ENCODE results near the gene CERS6.

CERS6 gene

GRCh38 chr2:168430431-168430830, 25.6 kb upstream of the CERS6 start:
- no peaks in the 10 kb centered on the region for H3K9me3 ChIP-seq (ENCODE audit: control insufficient read depth, low read depth, low read length)
- no peak overlapping the region for H3K4me3 ChIP-seq (ENCODE audit: low read length)
- H3K4me1 ChIP-seq (ENCODE audit: control insufficient read depth, low read depth, low read length), result peaks cover 10% of the 10 kb centered on the region

GRCh38 chr2:168431301-168432024, 24.6 kb upstream of the CERS6 start:
- no peak overlapping the region for H3K4me3 ChIP-seq (ENCODE audit: low read length)
- H3K36me3 ChIP-seq (ENCODE audit: control insufficient read depth, low read depth, low read length), result no peaks in the 10 kb centered on the region
- no peaks in the 10 kb centered on the region for H3K9me3 ChIP-seq (ENCODE audit: control insufficient read depth, low read depth, low read length)
- peaks cover 10% of the 10 kb centered on the region for H3K4me1 ChIP-seq (ENCODE audit: control insufficient read depth, low read depth, low read length)
- no peaks in the 10 kb centered on the region for H3K27me3 ChIP-seq (ENCODE audit: control insufficient read depth, insufficient read depth, low read length)
- H3K27ac ChIP-seq (ENCODE audit: low read length), result no peak overlapping the region
- H3K9ac ChIP-seq (ENCODE audit: low read length), result no peak overlapping the region

More at GRCh38 chr2:168430431-168430830, 25.6 kb upstream of the CERS6 start:
- Histone ChIP-seq H3K9ac (ENCODE audit: low read length) (no peak overlapping the region), H3K27ac (ENCODE audit: low read length) (no peak overlapping the region), H3K27me3 (ENCODE audit: control insufficient read depth, insufficient read depth, low read length) (no peaks in the 10 kb centered on the region), H3K36me3 (ENCODE audit: control insufficient read depth, low read depth, low read length) (no peaks in the 10 kb centered on the region)

- no peaks in the 10 kb centered on the region for H3K27me3 ChIP-seq (ENCODE audit: control insufficient read depth, insufficient read depth, low read length)
- H3K4me3 ChIP-seq (ENCODE audit: low read length), result no peak overlapping the region
- H3K36me3 ChIP-seq (ENCODE audit: control insufficient read depth, low read depth, low read length), result no peaks in the 10 kb centered on the region
- no peaks in the 10 kb centered on the region for H3K9me3 ChIP-seq (ENCODE audit: control insufficient read depth, low read depth, low read length)
- peaks cover 10% of the 10 kb centered on the region for H3K4me1 ChIP-seq (ENCODE audit: control insufficient read depth, low read depth, low read length)
- no peak overlapping the region for H3K27ac ChIP-seq (ENCODE audit: low read length)
- no peak overlapping the region for H3K9ac ChIP-seq (ENCODE audit: low read length)
These were observed 24.0 kb upstream of the CERS6 start for GRCh38 chr2:168432100-168432499.

GRCh38 chr2:168432565-168433186, 23.4 kb upstream of the CERS6 start:
- Histone ChIP-seq H3K36me3 (ENCODE audit: control insufficient read depth, low read depth, low read length) (no peaks in the 10 kb centered on the region), H3K27me3 (ENCODE audit: control insufficient read depth, insufficient read depth, low read length) (no peaks in the 10 kb centered on the region), H3K27ac (ENCODE audit: low read length) (no peak overlapping the region), H3K9me3 (ENCODE audit: control insufficient read depth, low read depth, low read length) (no peaks in the 10 kb centered on the region), H3K9ac (ENCODE audit: low read length) (no peak overlapping the region), H3K4me1 (ENCODE audit: control insufficient read depth, low read depth, low read length) (peaks cover 10% of the 10 kb centered on the region), H3K4me3 (ENCODE audit: low read length) (no peak overlapping the region)

- Histone ChIP-seq H3K4me1 (ENCODE audit: control insufficient read depth, low read depth, low read length) (peaks cover 10% of the 10 kb centered on the region), H3K27ac (ENCODE audit: low read length) (no peak overlapping the region), H3K27me3 (ENCODE audit: control insufficient read depth, insufficient read depth, low read length) (no peaks in the 10 kb centered on the region), H3K9ac (ENCODE audit: low read length) (no peak overlapping the region), H3K4me3 (ENCODE audit: low read length) (no peak overlapping the region), H3K36me3 (ENCODE audit: control insufficient read depth, low read depth, low read length) (no peaks in the 10 kb centered on the region), H3K9me3 (ENCODE audit: control insufficient read depth, low read depth, low read length) (no peaks in the 10 kb centered on the region)
These were observed 22.5 kb upstream of the CERS6 start for GRCh38 chr2:168433527-168433926.

- Histone ChIP-seq H3K9ac (ENCODE audit: low read length) (no peak overlapping the region), H3K4me1 (ENCODE audit: control insufficient read depth, low read depth, low read length) (peaks cover 10% of the 10 kb centered on the region), H3K4me3 (ENCODE audit: low read length) (no peak overlapping the region), H3K27me3 (ENCODE audit: control insufficient read depth, insufficient read depth, low read length) (no peaks in the 10 kb centered on the region), H3K9me3 (ENCODE audit: control insufficient read depth, low read depth, low read length) (no peaks in the 10 kb centered on the region), H3K36me3 (ENCODE audit: control insufficient read depth, low read depth, low read length) (no peaks in the 10 kb centered on the region), H3K27ac (ENCODE audit: low read length) (no peak overlapping the region)
These were observed 21.9 kb upstream of the CERS6 start for GRCh38 chr2:168434146-168434545.

- H3K27me3 ChIP-seq (ENCODE audit: control insufficient read depth, insufficient read depth, low read length), result no peaks in the 10 kb centered on the region
- H3K4me1 ChIP-seq (ENCODE audit: control insufficient read depth, low read depth, low read length), result peaks cover 2% of the 10 kb centered on the region
- H3K27ac ChIP-seq (ENCODE audit: low read length), result no peak overlapping the region
- H3K4me3 ChIP-seq (ENCODE audit: low read length), result no peak overlapping the region
- no peaks in the 10 kb centered on the region for H3K36me3 ChIP-seq (ENCODE audit: control insufficient read depth, low read depth, low read length)
- no peak overlapping the region for H3K9ac ChIP-seq (ENCODE audit: low read length)
- no peaks in the 10 kb centered on the region for H3K9me3 ChIP-seq (ENCODE audit: control insufficient read depth, low read depth, low read length)
These were observed 19.2 kb upstream of the CERS6 start for GRCh38 chr2:168436840-168437239.

GRCh38 chr2:168438553-168438952, 17.5 kb upstream of the CERS6 start:
- no peak overlapping the region for H3K4me3 ChIP-seq (ENCODE audit: low read length)
- H3K4me1 ChIP-seq (ENCODE audit: control insufficient read depth, low read depth, low read length), result no peaks in the 10 kb centered on the region
- no peak overlapping the region for H3K27ac ChIP-seq (ENCODE audit: low read length)
- no peaks in the 10 kb centered on the region for H3K36me3 ChIP-seq (ENCODE audit: control insufficient read depth, low read depth, low read length)
- H3K27me3 ChIP-seq (ENCODE audit: control insufficient read depth, insufficient read depth, low read length), result no peaks in the 10 kb centered on the region
- H3K9me3 ChIP-seq (ENCODE audit: control insufficient read depth, low read depth, low read length), result no peaks in the 10 kb centered on the region
- H3K9ac ChIP-seq (ENCODE audit: low read length), result no peak overlapping the region

- H3K9ac ChIP-seq (ENCODE audit: low read length), result no peak overlapping the region
- H3K9me3 ChIP-seq (ENCODE audit: control insufficient read depth, low read depth, low read length), result no peaks in the 10 kb centered on the region
- no peak overlapping the region for H3K27ac ChIP-seq (ENCODE audit: low read length)
- H3K36me3 ChIP-seq (ENCODE audit: control insufficient read depth, low read depth, low read length), result no peaks in the 10 kb centered on the region
- H3K4me1 ChIP-seq (ENCODE audit: control insufficient read depth, low read depth, low read length), result no peaks in the 10 kb centered on the region
- H3K4me3 ChIP-seq (ENCODE audit: low read length), result no peak overlapping the region
- H3K27me3 ChIP-seq (ENCODE audit: control insufficient read depth, insufficient read depth, low read length), result no peaks in the 10 kb centered on the region
These were observed 16.5 kb upstream of the CERS6 start for GRCh38 chr2:168439536-168439935.

GRCh38 chr2:168441214-168441872, 14.7 kb upstream of the CERS6 start:
- H3K9me3 ChIP-seq (ENCODE audit: control insufficient read depth, low read depth, low read length), result no peaks in the 10 kb centered on the region

GRCh38 chr2:168443818-168444217, 12.3 kb upstream of the CERS6 start:
- no peak overlapping the region for H3K4me3 ChIP-seq (ENCODE audit: low read length)
- no peak overlapping the region for H3K9ac ChIP-seq (ENCODE audit: low read length)
- H3K36me3 ChIP-seq (ENCODE audit: control insufficient read depth, low read depth, low read length), result no peaks in the 10 kb centered on the region
- no peaks in the 10 kb centered on the region for H3K27me3 ChIP-seq (ENCODE audit: control insufficient read depth, insufficient read depth, low read length)
- no peak overlapping the region for H3K27ac ChIP-seq (ENCODE audit: low read length)
- no peaks in the 10 kb centered on the region for H3K9me3 ChIP-seq (ENCODE audit: control insufficient read depth, low read depth, low read length)
- H3K4me1 ChIP-seq (ENCODE audit: control insufficient read depth, low read depth, low read length), result no peaks in the 10 kb centered on the region

More at GRCh38 chr2:168441214-168441872, 14.7 kb upstream of the CERS6 start:
- Histone ChIP-seq H3K27ac (ENCODE audit: low read length) (no peak overlapping the region), H3K9ac (ENCODE audit: low read length) (no peak overlapping the region), H3K36me3 (ENCODE audit: control insufficient read depth, low read depth, low read length) (no peaks in the 10 kb centered on the region), H3K27me3 (ENCODE audit: control insufficient read depth, insufficient read depth, low read length) (no peaks in the 10 kb centered on the region), H3K4me3 (ENCODE audit: low read length) (no peak overlapping the region), H3K4me1 (ENCODE audit: control insufficient read depth, low read depth, low read length) (no peaks in the 10 kb centered on the region)

Measured in iPS-18a (cell line).